HG02938 (cell line): ENCODE data around the gene ABLIM3.
"Not testable (repeated sequence)": the region's sequence is repeated elsewhere in the genome, so short reads cannot be mapped to it uniquely, and the experiment has no call there.

Experiments
- ATAC-seq: cut with Tn5 transposase; IDR thresholded peaks from one replicate; pipeline ENCODE4 v1.9.1; 2021; ENCODE audit warnings: mild to moderate bottlenecking, moderate library complexity; ENCODE audit not compliant: unreplicated experiment

ABLIM3 gene

GRCh38 chr5:149185067-149185466 lies 43.8 kb downstream of the ABLIM3 start:
- no peak for ATAC-seq

- ATAC-seq: no peak
Observed at GRCh38 chr5:149186506-149186905, 45.2 kb downstream of the ABLIM3 start.

GRCh38 chr5:149187617-149188016 lies 46.3 kb downstream of the ABLIM3 start:
- not testable (repeated sequence) for ATAC-seq

- no peak for ATAC-seq
Observed at GRCh38 chr5:149188383-149188782, 47.1 kb downstream of the ABLIM3 start.

- no peak for ATAC-seq
Observed at GRCh38 chr5:149195337-149195887, 54.1 kb downstream of the ABLIM3 start.

GRCh38 chr5:149195962-149196361 lies 54.7 kb downstream of the ABLIM3 start:
- ATAC-seq: no peak

- no peak for ATAC-seq
Observed at GRCh38 chr5:149198148-149198547, 56.9 kb downstream of the ABLIM3 start.

GRCh38 chr5:149200355-149200754 lies 59.1 kb downstream of the ABLIM3 start:
- ATAC-seq: no peak

GRCh38 chr5:149201121-149201637 lies 59.9 kb downstream of the ABLIM3 start:
- no peak for ATAC-seq

- ATAC-seq: no peak
Observed at GRCh38 chr5:149202910-149203451, 61.7 kb downstream of the ABLIM3 start.

- no peak for ATAC-seq
Observed at GRCh38 chr5:149203921-149204441, 62.7 kb downstream of the ABLIM3 start.

GRCh38 chr5:149205625-149206523 lies 64.6 kb downstream of the ABLIM3 start:
- no peak for ATAC-seq

- ATAC-seq: no peak
Observed at GRCh38 chr5:149206524-149207141, 65.3 kb downstream of the ABLIM3 start.

GRCh38 chr5:149207831-149208230 lies 66.5 kb downstream of the ABLIM3 start:
- ATAC-seq: no peak

- no peak for ATAC-seq
Observed at GRCh38 chr5:149210225-149210624, 68.9 kb downstream of the ABLIM3 start.

- no peak for ATAC-seq
Observed at GRCh38 chr5:149210968-149211490, 69.7 kb downstream of the ABLIM3 start.

- no peak for ATAC-seq
Observed at GRCh38 chr5:149211566-149211965, 70.3 kb downstream of the ABLIM3 start.

- no peak for ATAC-seq
Observed at GRCh38 chr5:149212198-149212951, 71.1 kb downstream of the ABLIM3 start.

GRCh38 chr5:149213264-149213880 lies 72.1 kb downstream of the ABLIM3 start:
- no peak for ATAC-seq
